HG03175 (cell line): ENCODE results near the gene IFNL3.
"Not testable (repeated sequence)": the region's sequence is repeated elsewhere in the genome, so short reads cannot be mapped to it uniquely, and the experiment has no call there.

ENCODE experiments used
- ATAC-seq: cut with Tn5 transposase; IDR thresholded peaks from one replicate; pipeline ENCODE4 v1.9.1; 2021; ENCODE audit warnings: mild to moderate bottlenecking, moderate library complexity; ENCODE audit not compliant: unreplicated experiment

IFNL3 gene

DNA sequence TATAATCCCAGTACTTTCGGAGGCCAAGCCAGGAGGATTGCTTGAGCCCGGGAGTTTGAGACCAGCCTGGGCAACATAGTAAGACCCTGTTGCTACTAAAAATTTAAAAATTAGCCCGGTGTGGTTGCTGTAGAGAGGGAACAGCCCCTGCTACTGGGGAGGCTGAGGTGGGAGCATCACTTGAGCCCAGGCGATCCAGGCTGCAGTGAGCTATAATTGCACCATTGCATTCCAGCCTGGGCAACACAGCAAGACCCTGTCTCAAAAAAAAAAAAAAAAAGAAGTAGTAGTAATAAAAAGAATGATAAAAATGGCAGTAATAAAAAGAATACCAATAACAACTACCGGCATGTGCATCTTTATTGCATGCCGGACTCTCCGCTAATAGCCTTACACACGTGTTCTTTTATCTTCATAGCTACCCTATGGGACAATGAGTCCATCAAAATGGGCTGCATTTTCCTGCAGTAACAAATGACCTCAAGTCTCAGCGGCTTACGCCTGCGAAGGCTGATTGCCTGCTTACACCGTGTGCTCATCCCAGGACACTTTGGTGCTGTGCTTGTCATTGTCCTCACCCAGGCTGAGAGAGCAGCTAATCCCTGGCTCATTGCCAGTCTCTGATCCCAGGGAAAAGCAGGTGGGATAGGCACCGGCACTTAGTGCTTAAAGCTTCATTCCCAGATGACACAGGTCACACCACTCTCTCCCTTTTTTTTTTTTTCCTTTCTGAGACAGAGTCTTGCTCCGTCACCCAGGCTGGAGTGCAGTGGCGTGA lies 26.4 kb downstream of the IFNL3 start:
- ATAC-seq = no peak

DNA sequence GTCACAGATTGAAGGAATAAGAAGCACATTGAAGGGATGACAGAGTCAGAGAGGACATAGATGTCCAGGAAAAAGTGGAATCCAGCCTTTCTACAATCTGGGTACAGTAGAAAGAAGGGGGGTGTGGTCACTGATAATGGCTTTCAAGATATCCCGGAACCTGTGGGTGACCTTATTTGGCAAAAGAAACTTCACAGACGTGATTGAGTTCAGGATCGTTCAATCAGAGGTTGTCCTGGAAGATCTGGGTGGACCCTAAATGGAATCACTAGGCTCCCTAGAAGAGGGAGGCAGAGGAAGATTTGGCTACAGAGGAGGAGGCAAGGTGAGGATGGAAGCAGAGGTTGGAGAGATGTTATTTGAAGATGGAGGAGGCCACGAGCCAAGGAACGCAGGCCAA lies 27.7 kb downstream of the IFNL3 start:
- ATAC-seq = no peak

DNA sequence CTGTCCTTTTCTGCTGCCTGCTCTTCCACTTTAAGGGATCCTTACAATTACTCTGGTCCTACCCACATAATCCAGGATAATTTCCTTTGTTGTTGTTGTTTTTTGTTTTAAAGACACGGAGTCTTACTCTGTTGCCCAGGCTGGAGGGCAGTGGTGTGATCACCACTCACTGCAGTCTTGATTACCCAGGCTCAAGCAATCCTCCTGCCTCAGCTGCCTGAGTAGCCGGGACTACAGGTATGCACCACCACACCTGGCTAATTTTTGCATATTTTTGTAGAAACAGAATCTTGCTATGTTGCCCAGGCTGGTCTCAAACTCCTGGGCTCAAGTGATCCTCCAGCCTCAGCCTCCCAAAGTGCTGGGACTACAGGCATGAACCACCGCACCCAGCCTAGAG lies 29.5 kb downstream of the IFNL3 start:
- ATAC-seq = not testable (repeated sequence)

DNA sequence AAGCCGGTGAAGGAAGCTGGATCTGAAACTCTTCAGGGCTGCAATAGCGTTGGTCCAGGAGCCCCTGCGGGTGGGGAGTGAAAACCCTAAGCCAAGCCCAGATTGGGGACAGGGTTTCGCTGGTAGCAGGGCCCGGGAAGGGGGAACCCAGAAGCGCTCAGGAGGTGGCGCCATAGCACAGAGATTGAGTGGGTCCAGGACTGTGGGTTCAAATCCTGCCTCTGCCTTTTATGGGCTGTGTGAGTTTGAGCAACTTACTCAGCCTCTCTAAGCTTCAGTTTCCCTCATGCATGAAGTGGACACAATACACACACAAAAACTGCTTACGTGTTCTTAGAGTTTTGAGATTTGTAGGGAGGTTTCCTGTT lies 32.4 kb downstream of the IFNL3 start:
- ATAC-seq = no peak

DNA sequence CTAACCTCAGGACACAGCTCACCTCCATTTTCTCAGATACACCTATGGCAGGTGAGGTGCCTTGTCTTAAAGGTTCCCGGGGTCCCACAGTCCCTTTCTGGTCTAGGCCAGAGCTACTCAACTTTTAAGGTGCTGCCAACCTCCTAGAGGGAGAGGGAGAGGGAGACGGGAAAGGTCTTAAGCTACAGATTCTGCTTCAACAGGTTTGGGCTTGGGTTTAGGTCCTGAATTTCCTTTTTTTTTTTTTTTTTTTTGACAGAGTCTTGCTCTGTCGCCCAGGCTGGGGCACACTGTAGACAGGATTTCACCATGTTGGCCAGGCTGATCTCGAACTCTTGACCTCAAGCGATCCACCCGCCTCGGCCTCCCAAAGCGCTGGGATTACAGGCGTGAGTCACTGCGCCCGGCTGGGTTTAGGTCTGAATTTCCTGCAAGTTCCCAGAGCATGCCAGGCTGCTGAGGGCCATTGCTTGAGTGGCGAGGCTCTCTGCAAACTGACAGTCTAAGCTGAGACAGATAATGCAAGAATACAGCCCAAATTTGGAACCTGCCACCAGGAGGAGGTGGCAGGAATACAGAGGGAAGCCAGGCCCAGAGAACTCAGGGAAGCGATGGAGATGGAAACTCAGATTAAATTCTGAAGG lies 33.0 kb downstream of the IFNL3 start:
- no peak for ATAC-seq

DNA sequence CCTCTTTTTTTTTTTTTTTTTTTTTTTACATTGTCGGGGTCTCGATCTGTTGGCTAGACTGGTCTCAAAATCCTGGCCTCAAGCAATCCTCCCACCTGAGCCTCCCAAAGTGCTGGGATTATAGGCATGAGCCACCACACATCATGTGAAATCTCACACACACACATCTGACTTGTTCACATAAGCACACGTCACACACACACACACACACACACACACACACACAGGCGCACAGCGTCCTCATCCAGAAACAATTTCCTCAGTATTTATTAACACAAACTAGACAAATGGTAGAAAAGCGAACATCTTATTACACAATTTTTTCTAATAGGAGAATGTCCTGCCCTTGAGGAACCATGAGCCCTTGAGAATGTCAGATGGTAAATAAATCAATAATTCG lies 35.6 kb downstream of the IFNL3 start:
- ATAC-seq = no peak

DNA sequence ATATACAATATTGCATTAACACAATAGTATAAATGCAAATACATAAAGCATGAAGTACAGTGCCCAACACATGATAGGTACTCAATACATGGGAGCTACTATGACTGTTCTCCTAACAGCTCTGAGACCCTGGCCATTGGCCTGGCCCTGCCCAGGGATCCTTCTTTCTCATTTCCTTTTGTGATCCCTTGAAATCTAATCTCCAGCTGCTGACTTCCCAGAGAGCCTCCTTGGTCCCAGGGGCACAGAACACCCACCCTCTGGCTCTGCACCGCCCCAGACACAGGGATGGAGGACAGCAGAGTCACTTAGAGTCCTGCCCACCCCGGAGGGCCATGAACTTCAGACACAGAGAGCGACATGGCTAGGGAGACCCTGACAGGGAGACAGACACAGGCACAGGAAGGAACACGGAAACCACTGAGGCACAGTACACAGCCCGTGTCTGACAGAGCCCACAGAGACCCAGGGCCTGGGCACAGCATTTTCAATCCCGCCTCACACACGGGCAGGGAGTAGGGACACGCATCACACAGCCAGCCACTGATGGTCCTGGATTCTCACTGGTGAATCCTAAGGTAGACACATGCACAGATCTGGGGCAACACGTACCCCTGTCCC lies 36.5 kb downstream of the IFNL3 start:
- ATAC-seq = no peak

GRCh38 chr19:39207293-39207836 lies 37.4 kb downstream of the IFNL3 start:
- no peak for ATAC-seq

DNA sequence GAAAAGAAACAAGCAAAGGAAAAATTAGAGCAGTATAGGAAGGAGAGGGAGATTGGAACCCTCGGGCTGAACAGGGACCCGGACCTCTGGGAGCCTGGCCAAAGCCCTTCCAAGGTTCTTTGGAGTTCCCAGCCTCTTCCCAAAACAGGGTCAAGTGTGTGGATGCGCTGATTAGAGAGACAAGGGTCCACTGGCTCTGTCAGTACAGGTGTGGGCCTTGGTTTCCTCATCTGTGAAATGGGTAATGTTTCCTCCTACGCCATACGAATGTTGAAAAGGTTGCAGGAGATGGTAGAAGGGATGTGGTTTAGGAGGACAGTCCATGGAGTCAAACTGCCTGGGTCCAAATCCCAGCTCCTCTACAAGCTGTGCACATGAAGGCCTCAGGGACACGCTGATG lies 38.7 kb downstream of the IFNL3 start:
- no peak for ATAC-seq

DNA sequence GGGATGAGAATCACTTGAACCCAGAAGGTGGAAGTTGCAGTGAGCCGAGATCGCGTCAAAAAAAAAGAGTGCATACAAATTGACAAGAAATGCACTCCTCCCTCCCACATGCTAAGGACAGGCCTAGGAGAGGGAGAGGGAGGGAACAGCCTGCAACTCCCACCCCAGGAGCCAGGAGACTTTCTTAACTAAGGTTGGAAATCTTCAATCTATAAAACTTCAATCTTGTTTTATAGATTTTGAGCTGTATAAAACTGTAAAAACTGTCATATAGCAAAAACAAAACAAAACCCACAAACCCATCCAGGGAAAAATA lies 39.4 kb downstream of the IFNL3 start:
- no peak for ATAC-seq

- no peak for ATAC-seq
Measured at GRCh38 chr19:39203372-39204341, 41.1 kb downstream of the IFNL3 start, which contains the start of gene SYCN. TSS of gene SYCN (minus strand) at chr19:39204263. CDS start at chr19:39204254, 9 bp downstream.

GRCh38 chr19:39202998-39203355 lies 41.8 kb downstream of the IFNL3 start:
- ATAC-seq = no peak

GRCh38 chr19:39200803-39201115 lies 44.0 kb downstream of the IFNL3 start:
- no peak for ATAC-seq

DNA sequence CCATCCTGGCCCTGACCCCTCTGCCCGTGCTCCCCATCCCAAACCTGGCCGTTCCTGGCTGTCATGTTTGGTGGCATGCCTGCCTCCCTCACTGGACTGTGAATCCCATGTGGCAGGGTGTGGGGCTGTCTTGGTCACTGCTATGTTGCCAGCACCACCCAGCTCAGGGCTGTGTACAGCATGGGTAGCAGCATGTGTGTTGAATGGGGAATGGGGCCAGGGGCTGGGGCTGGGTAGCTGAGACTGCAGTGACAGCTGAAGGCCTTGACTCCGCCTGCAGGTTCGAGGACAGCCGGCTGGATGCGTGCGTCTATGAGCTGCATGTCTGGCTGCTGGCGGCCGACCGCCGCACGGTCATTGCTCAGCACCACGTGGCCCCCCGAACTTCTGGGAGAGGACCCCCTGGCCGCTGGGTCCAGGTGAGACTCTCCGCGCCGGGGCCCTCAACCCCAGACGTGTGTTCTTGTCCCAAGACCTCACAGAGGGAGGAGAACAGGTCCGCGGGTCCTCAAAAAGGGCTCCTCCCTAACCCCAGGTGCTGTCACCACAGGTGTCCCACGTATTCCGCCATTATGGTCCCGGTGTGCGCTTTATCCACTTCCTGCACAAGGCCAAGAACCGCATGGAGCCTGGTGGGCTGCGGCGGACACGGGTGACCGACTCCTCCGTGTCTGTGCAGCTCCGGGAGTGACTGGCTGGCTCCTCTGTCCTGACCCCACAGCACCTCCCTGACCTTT lies 44.6 kb downstream of the IFNL3 start:
- no peak for ATAC-seq

DNA sequence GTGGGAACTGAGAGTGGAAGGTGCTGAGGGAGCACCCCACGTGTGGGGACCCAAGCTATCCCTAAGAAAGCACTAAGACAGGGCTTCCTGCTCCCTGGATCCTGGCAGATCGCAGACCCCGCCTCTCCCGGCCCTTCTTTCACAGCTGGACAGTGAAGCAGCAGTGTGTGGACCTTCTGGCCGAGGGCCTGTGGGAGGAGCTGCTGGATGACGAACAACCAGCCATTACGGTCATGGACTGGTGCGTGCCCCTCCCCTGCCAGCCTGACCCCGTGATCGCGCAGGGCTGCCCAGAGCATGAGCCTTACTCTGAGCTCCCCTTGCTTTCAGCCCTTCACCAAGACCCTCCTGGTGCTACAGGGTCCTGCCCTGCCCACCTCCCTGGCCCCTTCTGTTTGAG lies 45.8 kb downstream of the IFNL3 start:
- no peak for ATAC-seq

- no peak for ATAC-seq
Measured at GRCh38 chr19:39197808-39198207, 47.0 kb downstream of the IFNL3 start.

DNA sequence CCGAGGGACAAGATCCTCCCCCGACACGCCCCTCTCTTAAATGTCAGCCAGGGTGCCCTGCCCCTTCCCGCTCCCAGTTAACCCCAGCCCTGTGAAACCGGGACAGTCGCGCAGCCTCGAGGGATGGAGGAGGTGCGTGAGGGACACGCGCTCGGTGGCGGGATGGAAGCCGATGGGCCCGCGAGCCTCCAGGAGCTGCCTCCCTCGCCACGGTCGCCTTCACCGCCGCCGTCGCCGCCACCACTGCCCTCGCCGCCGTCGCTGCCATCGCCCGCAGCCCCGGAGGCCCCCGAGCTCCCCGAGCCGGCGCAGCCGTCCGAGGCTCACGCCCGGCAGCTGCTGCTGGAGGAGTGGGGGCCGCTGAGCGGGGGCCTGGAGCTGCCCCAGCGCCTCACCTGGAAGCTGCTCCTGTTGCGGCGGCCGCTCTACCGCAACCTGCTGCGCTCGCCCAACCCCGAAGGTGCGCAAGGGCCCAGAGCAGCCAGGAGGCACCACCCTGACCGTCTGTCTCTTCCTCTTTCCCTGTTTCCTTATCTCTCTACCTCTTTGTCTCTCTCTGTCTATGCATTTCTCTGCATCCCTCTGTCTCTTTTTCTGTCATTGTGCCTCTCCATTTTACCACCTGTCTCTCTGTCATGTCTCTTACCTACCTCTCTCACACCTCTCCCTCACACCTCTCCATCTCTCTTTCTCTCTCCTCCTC lies 47.8 kb downstream of the IFNL3 start, which contains the start of gene NCCRP1:
TSS of gene NCCRP1 (plus strand) at position 105 of the 703 bp plus-strand sequence. CDS start at position 124, 19 bp downstream.
- no peak for ATAC-seq

- ATAC-seq = no peak
Measured at GRCh38 chr19:39196320-39196719, 48.5 kb downstream of the IFNL3 start.

DNA sequence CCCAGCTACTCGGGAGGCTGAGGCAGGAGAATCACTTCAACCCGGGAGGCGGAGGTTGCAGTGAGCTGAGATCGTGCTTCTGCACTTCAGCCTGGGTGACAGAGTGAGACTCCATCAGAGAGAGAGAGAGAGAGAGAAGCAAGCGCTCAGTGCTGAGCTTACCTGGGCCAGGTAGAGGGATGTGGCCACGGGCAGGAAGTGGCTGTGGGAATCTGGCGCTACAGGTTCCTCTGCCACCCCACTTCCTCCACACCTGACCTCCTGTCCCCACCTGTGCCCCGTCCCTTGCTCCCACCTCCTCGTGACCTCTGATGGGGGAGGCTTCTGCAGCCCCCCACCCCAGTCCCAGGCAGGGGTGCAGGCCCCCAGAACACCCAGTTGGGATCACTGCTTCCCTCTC lies 49.1 kb downstream of the IFNL3 start:
- no peak for ATAC-seq
